Astrocyte (in vitro differentiated cells and primary cell): ENCODE data around the gene TSPAN32.
"Not testable (repeated sequence)": the region's sequence is repeated elsewhere in the genome, so short reads cannot be mapped to it uniquely, and the experiment has no call there.

Experiments
- CTCF ChIP-seq: IDR thresholded peaks from 2 replicates; pipeline ENCODE4 v1.5.1; 2011; ENCODE audit warnings: low read depth, mild to moderate bottlenecking, inconsistent platforms, low read length, moderate library complexity; ENCODE audit not compliant: insufficient read depth
- EZH2 ChIP-seq: IDR thresholded peaks from 2 replicates; pipeline ENCODE4 v1.6.1; 2012; ENCODE audit warnings: mild to moderate bottlenecking, low read length, inconsistent platforms; ENCODE audit not compliant: insufficient read depth

GRCh38 chr11:2335286-2335685 is 33.5 kb downstream of the TSPAN32 start:
- not testable (repeated sequence) for TF ChIP-seq CTCF, EZH2
